CMK (cell line): ENCODE results near the gene HMGN4.
A peak's percentile ranks its signal among the peaks of the same experiment; 100 is the strongest.

Experiments used
- DNase-seq: peaks from one replicate; pipeline ENCODE4 v3.0.0-alpha.2; 2010; ENCODE audit warnings: low read depth

The HMGN4 gene

DNA sequence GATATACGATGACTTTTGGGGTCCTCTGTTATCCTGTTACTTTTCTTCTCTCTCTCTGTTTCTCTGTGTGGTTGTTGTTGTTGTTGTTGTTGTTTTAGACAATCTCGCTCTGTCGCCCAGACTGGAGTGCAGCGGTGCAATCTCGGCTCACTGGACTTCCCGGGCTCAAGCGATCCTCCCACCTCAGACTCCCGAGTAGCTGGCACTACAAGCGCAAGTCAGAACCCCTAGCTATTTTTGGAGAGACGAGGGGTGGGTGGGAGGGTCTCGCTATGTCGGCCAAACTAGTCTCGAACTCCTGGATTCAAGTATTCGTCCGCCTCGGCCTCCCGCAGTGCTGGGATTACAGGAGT, 39.5 kb downstream of the HMGN4 start:
- no peak for DNase-seq

DNA sequence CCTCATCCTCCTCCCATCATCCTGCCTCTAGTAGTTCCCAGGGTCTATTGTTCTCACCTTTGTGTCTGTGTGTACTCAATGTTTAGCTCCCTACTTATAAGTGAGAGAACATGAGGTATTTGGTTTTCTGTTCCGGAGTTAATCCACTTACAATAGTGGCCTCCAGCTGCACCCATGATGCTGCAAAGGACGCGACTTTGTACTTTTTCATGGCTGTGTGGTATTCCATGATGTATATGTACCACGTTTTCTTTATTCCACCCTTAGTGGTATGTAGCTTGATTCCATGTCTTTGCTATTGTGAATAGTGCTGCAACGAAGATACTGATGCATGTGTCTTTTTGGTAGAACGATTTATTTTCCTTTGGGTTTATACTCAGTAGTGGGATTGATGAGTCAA, 40.1 kb downstream of the HMGN4 start:
- no peak for DNase-seq

DNA sequence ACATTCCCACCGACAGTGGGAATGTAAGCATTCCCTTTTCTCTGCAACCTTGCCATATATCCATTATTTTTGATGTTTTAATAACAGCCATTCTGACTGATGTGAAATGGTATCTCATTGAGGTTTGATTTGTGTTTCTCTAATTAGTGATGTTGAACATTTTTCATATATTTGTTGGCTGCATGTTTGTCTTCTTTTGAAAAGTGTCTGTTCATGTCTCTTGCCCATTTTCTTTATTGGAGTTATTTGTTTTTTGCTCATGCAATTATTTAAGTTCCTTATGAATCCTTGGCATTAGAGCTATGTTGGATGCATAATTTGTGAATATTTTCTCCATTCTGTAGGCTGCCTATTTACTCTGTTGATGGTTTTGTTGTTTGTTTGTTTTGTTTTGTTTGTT, 40.6 kb downstream of the HMGN4 start:
- no peak for DNase-seq

DNA sequence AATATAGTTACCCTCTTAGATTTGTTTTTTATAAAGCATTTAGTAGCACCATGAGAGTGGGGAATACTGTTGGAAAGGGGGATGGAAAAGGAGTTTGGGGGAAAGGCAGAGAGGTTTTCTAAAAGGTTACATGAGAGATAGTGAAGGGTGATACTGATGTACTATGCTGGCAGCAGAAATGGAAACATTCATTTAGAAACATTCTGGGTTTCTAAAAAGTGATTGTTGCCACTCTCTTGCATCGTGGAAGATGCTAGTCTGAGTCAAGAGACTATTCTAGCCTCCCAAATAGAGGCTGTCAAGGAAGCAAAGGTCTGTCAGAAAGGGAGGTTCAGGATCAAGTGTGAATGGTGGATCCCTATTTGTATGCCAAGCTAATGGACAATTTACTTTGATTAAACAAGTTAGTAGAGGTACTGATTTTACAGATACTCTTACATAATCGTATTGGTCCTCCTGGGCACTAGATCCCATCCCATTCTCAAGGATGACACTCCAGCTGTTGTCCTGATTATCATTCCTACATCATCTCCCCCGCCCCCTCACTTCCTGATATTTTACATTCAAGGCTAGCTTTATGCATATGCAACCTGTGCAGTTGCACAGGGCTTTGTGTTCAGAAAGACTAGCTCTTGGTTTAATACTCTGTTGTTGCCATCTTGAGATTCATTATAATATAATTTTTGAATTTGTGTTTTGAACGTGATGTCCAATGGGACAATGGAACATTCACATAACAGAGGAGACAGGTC, 43.2 kb downstream of the HMGN4 start:
- DNase-seq: no peak

DNA sequence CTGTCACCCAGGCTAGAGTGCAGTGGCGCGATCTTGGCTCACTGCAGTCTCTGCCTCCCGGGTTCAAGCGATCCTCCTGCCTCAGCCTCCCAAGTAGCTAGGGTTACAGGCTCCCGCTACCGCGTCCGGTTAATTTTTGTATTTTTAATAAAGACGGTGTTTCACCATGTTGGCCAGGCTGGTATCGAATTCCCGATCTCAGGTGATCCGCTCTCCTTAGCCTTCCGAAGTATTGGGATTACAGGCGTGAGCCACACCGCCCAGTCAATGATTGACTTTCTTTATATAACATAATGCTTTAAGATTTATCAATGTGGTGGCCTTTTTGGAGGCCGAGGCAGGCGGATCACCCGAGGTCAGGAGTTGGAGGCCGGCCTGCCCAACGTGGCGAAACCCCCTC, 50.8 kb downstream of the HMGN4 start:
- DNase-seq: no peak

DNA sequence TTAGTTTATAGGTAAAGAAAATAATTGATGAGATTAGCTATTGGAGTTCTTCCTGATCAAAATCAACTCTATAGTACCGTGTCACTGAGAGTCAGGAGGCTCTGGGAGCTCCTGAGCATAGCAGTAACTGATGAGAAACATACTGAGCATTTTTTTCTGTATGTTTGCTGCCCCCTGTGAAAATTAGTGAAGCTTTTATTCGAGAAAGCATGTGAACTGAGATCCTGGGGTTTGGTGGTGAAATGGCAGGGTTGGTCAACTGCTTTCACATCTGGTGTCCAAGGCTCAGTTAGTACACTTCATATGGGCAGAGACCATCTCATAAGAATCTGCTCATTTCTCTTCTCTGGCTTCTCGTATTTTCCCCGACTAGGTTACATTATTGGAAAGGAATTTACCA, 54.5 kb downstream of the HMGN4 start:
- DNase-seq: no peak

DNA sequence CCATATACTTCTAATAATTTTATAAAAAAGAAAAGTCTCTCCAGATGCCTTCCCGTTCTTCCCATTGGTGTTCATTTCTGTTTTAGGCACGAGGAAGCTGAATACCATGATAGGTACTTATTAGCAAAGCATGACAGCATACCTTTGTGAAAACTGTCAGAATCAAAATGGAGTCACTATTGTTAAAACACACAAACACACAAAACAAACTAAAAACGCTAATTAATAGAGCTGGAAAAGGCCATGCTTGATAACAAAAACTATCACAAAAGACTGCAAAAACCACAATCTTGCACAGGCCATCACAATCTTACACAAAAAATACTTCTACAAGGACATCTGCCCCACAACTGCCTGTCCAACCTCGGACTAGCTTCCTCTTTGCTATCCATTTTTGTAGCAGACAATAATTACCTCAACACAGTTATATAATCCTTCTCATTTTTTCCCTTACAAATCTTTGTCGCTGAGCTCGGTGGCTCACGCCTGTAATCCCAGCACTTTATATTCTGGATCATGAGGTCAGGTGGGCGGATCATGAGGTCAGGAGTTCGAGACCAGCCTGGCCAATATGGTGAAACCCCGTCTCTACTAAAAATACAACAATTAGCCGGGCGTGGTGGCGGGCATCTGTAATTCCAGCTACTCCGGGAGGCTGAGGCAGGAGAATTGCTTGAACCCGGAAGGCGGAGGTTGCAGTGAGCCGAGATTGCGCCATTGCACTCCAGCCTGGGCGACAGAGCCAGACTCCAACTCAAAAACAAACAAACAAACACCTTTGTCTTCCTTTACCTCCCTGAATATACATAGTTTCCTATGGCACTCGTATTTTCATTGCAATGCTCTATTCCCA, 55.3 kb downstream of the HMGN4 start:
- DNase-seq: no peak

DNA sequence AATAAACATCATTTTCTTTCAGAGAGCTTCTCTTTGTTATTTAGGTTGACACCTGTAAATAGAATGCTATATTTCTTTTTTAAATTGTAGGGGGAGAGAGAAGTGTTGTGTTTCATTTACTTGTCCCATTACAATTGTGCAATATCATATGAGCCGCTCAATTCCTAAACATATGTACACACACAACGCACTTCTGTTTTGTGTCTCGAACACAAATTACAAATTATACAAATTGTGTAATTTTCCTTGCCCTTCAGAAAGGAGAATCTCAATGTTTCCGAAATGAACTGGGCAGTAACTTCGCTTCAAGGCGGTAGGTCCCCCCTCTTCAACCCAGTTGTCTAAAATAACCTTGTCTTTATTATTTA, 55.9 kb downstream of the HMGN4 start:
- DNase-seq: no peak

DNA sequence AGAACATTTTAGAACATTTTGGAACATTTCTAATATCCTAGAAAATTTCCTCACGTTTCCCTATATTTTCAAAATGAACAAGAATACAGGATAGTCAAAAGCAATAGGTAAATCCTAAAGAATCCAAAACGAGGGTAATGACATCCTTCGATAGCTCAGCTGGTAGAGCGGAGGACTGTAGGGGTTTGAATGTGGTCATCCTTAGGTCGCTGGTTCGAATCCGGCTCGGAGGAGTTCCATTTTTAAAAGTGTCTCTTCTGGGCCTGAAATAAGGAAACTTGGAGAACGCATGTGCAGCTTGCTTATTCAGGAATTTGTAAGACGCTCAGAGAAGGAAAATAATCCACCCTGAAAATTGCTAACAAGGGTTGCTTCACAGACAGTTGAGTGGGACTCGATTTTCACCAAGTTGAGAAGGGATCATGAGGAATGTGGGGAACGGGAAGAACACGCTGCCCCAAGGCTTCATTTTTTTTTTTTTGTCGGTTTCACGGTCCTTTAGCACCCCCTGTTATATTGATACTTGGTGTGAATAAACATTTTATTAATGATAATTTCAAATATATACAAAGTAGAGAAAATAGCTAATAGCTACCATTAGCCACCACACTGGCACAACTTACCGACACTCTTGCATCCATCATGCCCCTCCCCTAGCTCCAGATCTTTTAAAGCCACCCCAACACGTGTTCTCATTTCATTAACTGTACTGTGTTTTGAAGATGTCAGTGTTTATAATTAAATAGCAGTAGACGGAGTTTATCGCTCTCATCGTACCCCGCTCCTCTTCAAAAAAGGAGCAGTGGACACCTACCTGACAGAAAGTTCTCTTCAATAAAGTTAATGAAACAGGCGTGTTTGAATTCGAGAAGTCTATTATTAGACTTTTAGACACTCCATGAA, 56.8 kb downstream of the HMGN4 start:
- no peak for DNase-seq

DNA sequence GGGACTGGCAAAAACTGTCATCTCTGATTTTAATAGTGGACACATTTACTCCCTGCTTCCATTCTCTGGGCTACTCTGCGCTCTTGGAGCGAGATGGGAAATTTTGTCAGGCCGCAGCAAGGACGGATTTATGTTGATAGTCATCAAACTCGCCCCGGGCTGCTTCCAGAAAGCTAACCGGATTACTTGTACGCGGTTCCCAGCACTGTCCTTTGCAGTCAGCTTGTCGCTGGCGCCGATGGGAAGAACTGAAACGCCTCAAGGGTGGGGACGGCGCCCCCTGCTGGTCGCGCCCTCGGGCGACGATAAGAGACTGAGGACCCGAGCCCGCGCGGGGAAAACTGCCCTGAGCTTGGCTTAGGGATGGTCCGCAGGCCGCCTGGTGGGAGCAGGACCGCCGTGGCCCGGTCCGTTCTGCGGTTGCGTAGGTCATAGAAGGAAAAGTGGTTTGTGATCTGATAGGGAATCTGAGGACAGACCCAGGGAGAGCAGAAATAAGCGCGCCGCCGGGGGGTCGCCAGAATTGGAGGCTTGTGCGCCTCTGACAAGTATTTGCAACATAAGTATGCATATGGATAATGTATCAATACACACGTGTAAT, 57.6 kb downstream of the HMGN4 start:
- DNase-seq: peak; percentile 91
